K562 (cell line): ENCODE measurements around the gene INS. TPM values are rescaled to one million over a fixed set of nuclear protein-coding genes. Genes with fewer than 3 reads are reported as not detected.

Source experiments
- ATAC-seq: fragments of 200-7000 bp; cut with Tn5 transposase; 3 replicates; pipeline ENCODE4 v1.9.1; 2020; ENCODE audit warnings: moderate library complexity
- BruUV-seq: library from RNA; stranded (reverse); fragments of 400-500 nt; replicated peaks from 2 replicates; lab custom pipeline; 2021; lab: Mats Ljungman, UMichigan
- CTCF ChIA-PET: fragments of 300-600 bp; formaldehyde crosslinking; extraction: SDS; loops from one replicate; lab custom pipeline; 2021; ENCODE audit warnings: low intra/inter-chr PET ratio; lab: Yijun Ruan, JAX
- POLR2A ChIA-PET: fragments of 300-600, 350-650 bp; sonication (Branson Sonifier 250); formaldehyde crosslinking; extraction: SDS; loops from one replicate; lab custom pipeline; 2021; ENCODE audit warnings: antibody characterized with exemption, inconsistent platforms; lab: Yijun Ruan, JAX
- DNase-seq, 4 experiments: peaks; one replicate each; pipeline versions ENCODE4 v3.0.0 to v3.0.0-alpha.2; 2011 to 2018; ENCODE audit warnings: low spot score in 3 of 4, mixed read lengths in 3 of 4; ENCODE audit errors: extremely low read depth in 1 of 4
- FAIRE-seq: peaks from 2 replicates; lab custom pipeline; 2011; peaks lifted over from hg19 to GRCh38; lab: Jason Lieb, UNC
- H2AFZ ChIP-seq: 2 replicates; pipeline ENCODE4 v1.6.0; 2011; ENCODE audit warnings: low read depth, low read length, control low read depth, inconsistent platforms
- H3K27ac ChIP-seq: fragments of 200-600 bp; 3 replicates; pipeline ENCODE4 v1.8.0; 2011; ENCODE audit warnings: low read depth, mild to moderate bottlenecking, control low read depth, inconsistent platforms, low read length, moderate library complexity, mixed read lengths; ENCODE audit errors: extremely low read depth
- H3K27me3 ChIP-seq, 2 experiments: fragments of 300-600 bp in 1 of 2; 2 replicates in 1 of 2; 3 replicates in 1 of 2; pipeline versions ENCODE4 v1.6.0 to v1.8.0; 2011; ENCODE audit warnings: inconsistent platforms in 2 of 2, low read length in 2 of 2, mild to moderate bottlenecking in 1 of 2, mixed read lengths in 1 of 2, moderate library complexity in 1 of 2; ENCODE audit not compliant: control insufficient read depth in 2 of 2, insufficient read depth in 2 of 2
- H3K36me3 ChIP-seq: fragments of 300-600 bp; 3 replicates; pipeline ENCODE4 v1.8.0; 2011; ENCODE audit warnings: mild to moderate bottlenecking, low read length, inconsistent platforms; ENCODE audit not compliant: control insufficient read depth, insufficient read depth
- H3K4me1 ChIP-seq, 2 experiments: fragments of 200-600 bp in 1 of 2; replicated peaks in 1 of 2; 2 replicates in 1 of 2; 3 replicates in 1 of 2; pipeline versions ENCODE4 v1.5.1 to v1.8.0; 2011; ENCODE audit warnings: inconsistent platforms in 2 of 2, low read length in 2 of 2, mild to moderate bottlenecking in 1 of 2, mixed read lengths in 1 of 2, moderate library complexity in 1 of 2; ENCODE audit not compliant: control insufficient read depth in 2 of 2, insufficient read depth in 2 of 2
- H3K4me2 ChIP-seq: 2 replicates; pipeline ENCODE4 v1.6.1; 2011; ENCODE audit warnings: low read length, control low read depth, inconsistent platforms, mixed read lengths; ENCODE audit not compliant: insufficient read depth
- H3K4me3 ChIP-seq: fragments of 200-600 bp; sonication (generic), shearing (Covaris generic); 2 replicates; pipeline ENCODE4 v1.5.1; 2016; ENCODE audit warnings: control low read depth, inconsistent platforms
- H3K79me2 ChIP-seq: fragments of 200-600 bp; 3 replicates; pipeline ENCODE4 v1.8.0; 2011; ENCODE audit warnings: low read length, inconsistent platforms; ENCODE audit not compliant: control insufficient read depth, insufficient read depth
- H3K9ac ChIP-seq, 2 experiments: 2 replicates each; pipeline versions ENCODE4 v1.6.0 to v1.6.1; 2011; ENCODE audit warnings: low read depth in 2 of 2, low read length in 2 of 2, control low read depth in 1 of 2, inconsistent platforms in 1 of 2, mild to moderate bottlenecking in 1 of 2, mixed read lengths in 1 of 2; ENCODE audit not compliant: insufficient read depth in 1 of 2
- H3K9me1 ChIP-seq: one replicate; pipeline ENCODE4 v1.6.0; 2011; ENCODE audit warnings: inconsistent platforms, mild to moderate bottlenecking, low read length, moderate library complexity; ENCODE audit not compliant: control insufficient read depth, insufficient read depth
- H3K9me3 ChIP-seq: replicated peaks from 2 replicates; pipeline ENCODE4 v1.5.1; 2011; ENCODE audit warnings: low read depth, low read length, inconsistent platforms; ENCODE audit not compliant: control insufficient read depth, insufficient read depth
- H4K20me1 ChIP-seq: replicated peaks from 2 replicates; pipeline ENCODE4 v1.6.1; 2011; ENCODE audit warnings: low read length, inconsistent platforms, mixed read lengths; ENCODE audit not compliant: control insufficient read depth, insufficient read depth
- CCNT2 ChIP-seq: IDR thresholded peaks from 2 replicates; pipeline ENCODE4 v1.6.1; 2011; ENCODE audit warnings: borderline replicate concordance, low read depth, mild to moderate bottlenecking, moderate library complexity, mixed read lengths, low read length; ENCODE audit not compliant: insufficient read length; ENCODE audit errors: extremely low read depth
- CHD7 ChIP-seq: fragments of 200-600 bp; sonication (generic); IDR thresholded peaks from one replicate; pipeline ENCODE4 v1.6.1; 2012; ENCODE audit warnings: mild to moderate bottlenecking, low read depth, low read length, inconsistent platforms
- EZH2 ChIP-seq: IDR thresholded peaks from 2 replicates; pipeline ENCODE4 v1.6.1; 2012; ENCODE audit warnings: low read depth, mild to moderate bottlenecking, inconsistent platforms, low read length, borderline replicate concordance
- MCM2 ChIP-seq: fragments of 450-650 bp; IDR thresholded peaks from 2 replicates; pipeline ENCODE4 v1.6.1; 2017; ENCODE audit warnings: low read depth, mild to moderate bottlenecking
- RBFOX2 ChIP-seq: fragments of 200-400 bp; formaldehyde crosslinking; IDR thresholded peaks from 2 replicates; pipeline ENCODE4 v1.6.1; 2017; ENCODE audit warnings: low read depth, mild to moderate bottlenecking, low read length, moderate library complexity
- SP2 ChIP-seq: IDR thresholded peaks from 2 replicates; pipeline ENCODE4 v1.6.1; 2011; ENCODE audit warnings: mild to moderate bottlenecking, low read depth, low read length, moderate library complexity; ENCODE audit not compliant: poor library complexity, severe bottlenecking; ENCODE audit errors: extremely low read depth
- SREBF2 ChIP-seq: sonication (generic); formaldehyde crosslinking; IDR thresholded peaks from 2 replicates; pipeline ENCODE4 v1.4.0; 2020; ENCODE audit warnings: mild to moderate bottlenecking, missing genetic modification reagents
- ZNF583 ChIP-seq: fragments of 250-450 bp; sonication (Bioruptor Pico); IDR thresholded peaks from 2 replicates; pipeline ENCODE4 v1.4.0; 2020
- ZNF830 ChIP-seq: fragments of 250-450 bp; sonication (Bioruptor Pico); IDR thresholded peaks from 2 replicates; pipeline ENCODE4 v1.5.0; 2021; ENCODE audit warnings: mild to moderate bottlenecking
- WGBS: fragments of 100-300 bp; shearing (Covaris generic); methylation state at CpG from one replicate; pipeline ENCODE4 v1.1.6; 2016; ENCODE audit warnings: low coverage, mixed read lengths; ENCODE audit not compliant: insufficient coverage; ENCODE audit errors: missing lambda C conversion rate; 5-methylcytosine and 5-hydroxymethylcytosine counted together
- in situ Hi-C: fragments of 300-500 bp; cut with MboI; formaldehyde crosslinking; loops from 4 replicates; pipeline ENCODE4 v1.15.0; 2018; ENCODE audit warnings: inconsistent platforms, mixed read lengths
- intact Hi-C: fragments of 100-400 bp; cut with micrococcal nuclease; formaldehyde crosslinking; loops from 2 replicates; pipeline ENCODE4 v1.14.2; 2022
- polyA plus RNA-seq, 8 experiments: library from polyadenylated mRNA; depleted of rRNA in 4 of 8; stranded (reverse) in 5 of 8; unstranded in 3 of 8; fragments of >200 nt; fragmentation: Nextera tagmentation in 2 of 8; fragmentation: Illumina TruSeq in 1 of 8; extraction: Ambion mirVana in 2 of 8; extraction: Trizol in 1 of 8; gene quantifications; 2 replicates each; pipeline versions ENCODE4 v1.2.1 to v1.2.3, GENCODE V29; 2011 to 2014; ENCODE audit warnings: inconsistent platforms in 1 of 8, missing spikeins in 1 of 8
- total RNA-seq, 7 experiments: library from RNA; depleted of rRNA in 6 of 7; stranded (reverse); fragments of >200 nt in 6 of 7; fragmentation: Illumina TruSeq in 2 of 7; extraction: Trizol in 2 of 7; gene quantifications; 2 replicates each; pipeline versions ENCODE4 v1.2.1 to v1.2.3, GENCODE V29; 2011 to 2021; ENCODE audit warnings: low replicate concordance in 1 of 7
- TF ChIP-seq, protein P1 (sequence below): fragments of 250-450 bp; sonication (Bioruptor Pico); IDR thresholded peaks from 2 replicates; pipeline ENCODE4 v1.4.0; 2020

The INS gene
- total and polyA plus RNA-seq, 9 of the 15 experiments (the other 6 are each of a cell fraction or from before 2014, with no cell fraction given), result not detected

DNA sequence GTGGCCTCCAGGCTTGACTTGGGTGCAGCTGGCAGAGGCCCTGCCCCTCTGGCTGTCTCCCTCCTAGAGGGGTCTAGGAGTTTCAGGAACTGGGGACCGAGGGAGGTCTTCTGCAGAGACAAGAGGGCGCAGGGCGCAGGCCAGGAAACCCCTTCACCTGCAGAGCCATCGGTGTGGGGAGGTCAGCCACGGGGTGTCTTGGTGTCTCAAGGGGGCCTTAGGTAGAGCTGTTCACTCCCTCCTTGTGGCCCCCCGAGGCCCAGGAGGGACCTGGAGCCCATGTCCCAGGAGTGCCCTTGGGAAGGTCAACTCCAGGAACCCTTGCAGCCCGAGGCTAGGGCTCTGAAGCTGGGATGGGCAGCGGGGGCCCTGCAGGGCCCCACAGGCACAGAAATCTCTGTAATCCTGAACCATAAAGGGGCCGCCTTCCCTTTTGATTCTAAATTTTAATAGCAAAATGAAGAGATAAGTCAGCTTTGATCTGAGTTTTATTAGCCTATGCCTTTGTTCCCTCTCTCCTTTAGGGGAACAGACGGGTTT lies 42.0 kb upstream of the INS start:
- no peaks in the 10 kb centered on the region for H3K36me3 ChIP-seq
- FAIRE-seq (no peak), DNase-seq (no peak), ATAC-seq (no peak)
- ChIA-PET CTCF (no interaction called here), POLR2A (interaction anchor here (0.6 kb wide), 2 partner anchors 15 to 20 kb away, joined by 3 read pairs; no protein-coding TSS in a partner anchor)
- peaks cover 7 to 33% of the 10 kb centered on the region in 2 experiments for H3K27me3 ChIP-seq
- no peaks in the 10 kb centered on the region for H3K9me3 ChIP-seq
- in situ Hi-C loops (loop anchor here (5.0 to 10.0 kb wide), 3 partner anchors 94 to 312 kb away; no protein-coding TSS in a partner anchor), intact Hi-C loops (no loop called here)
- no peak overlapping the region for H3K4me3 ChIP-seq
- no peaks in the 10 kb centered on the region for H3K9me1 ChIP-seq
- H2AFZ ChIP-seq, result no peak overlapping the region
- H3K27ac ChIP-seq, result no peak overlapping the region
- TF ChIP-seq CHD7 (no peak), ZNF583 (CRISPR knock-in tag) (no peak), CCNT2 (no peak), MCM2 (no peak), EZH2 (no peak), ZNF830 (CRISPR knock-in tag) (no peak), RBFOX2 (no peak), SREBF2 (no peak), SP2 (no peak)
- TF ChIP-seq, protein P1, sequence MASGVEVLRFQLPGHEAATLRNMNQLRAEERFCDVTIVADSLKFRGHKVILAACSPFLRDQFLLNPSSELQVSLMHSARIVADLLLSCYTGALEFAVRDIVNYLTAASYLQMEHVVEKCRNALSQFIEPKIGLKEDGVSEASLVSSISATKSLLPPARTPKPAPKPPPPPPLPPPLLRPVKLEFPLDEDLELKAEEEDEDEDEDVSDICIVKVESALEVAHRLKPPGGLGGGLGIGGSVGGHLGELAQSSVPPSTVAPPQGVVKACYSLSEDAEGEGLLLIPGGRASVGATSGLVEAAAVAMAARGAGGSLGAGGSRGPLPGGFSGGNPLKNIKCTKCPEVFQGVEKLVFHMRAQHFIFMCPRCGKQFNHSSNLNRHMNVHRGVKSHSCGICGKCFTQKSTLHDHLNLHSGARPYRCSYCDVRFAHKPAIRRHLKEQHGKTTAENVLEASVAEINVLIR (CRISPR knock-in tag), result no peak
- H3K9ac ChIP-seq, result no peak overlapping the region; a peak in 1 of 4 replicates
- peaks cover 0 to 48% of the 10 kb centered on the region in 2 experiments; a peak in 2 of 5 replicates for H3K4me1 ChIP-seq
- H4K20me1 ChIP-seq, result no peaks in the 10 kb centered on the region; the same call in none of the 2 replicates
- H3K79me2 ChIP-seq, result no peaks in the 10 kb centered on the region
- BruUV-seq, result no TSS peak
- no peak overlapping the region for H3K4me2 ChIP-seq
- WGBS, result 4% methylated on average over 6 of the region's 10 CpGs
